H4 (cell line): ENCODE results near the gene IL1A. TPM values are rescaled to one million over a fixed set of nuclear protein-coding genes. Genes with fewer than 3 reads are reported as not detected.

Source experiments
- DNase-seq: peaks from one replicate; pipeline ENCODE4 v3.0.0-alpha.2; 2015; ENCODE audit warnings: low spot score
- total RNA-seq: library from RNA; depleted of rRNA; stranded (reverse); fragments of >200 nt; shearing (Covaris generic); gene quantifications from 2 replicates; pipeline ENCODE4 v1.2.3, GENCODE V29; 2014

Gene IL1A
- total RNA-seq, 1 experiment from 2014 or later: 0.06 TPM

DNA sequence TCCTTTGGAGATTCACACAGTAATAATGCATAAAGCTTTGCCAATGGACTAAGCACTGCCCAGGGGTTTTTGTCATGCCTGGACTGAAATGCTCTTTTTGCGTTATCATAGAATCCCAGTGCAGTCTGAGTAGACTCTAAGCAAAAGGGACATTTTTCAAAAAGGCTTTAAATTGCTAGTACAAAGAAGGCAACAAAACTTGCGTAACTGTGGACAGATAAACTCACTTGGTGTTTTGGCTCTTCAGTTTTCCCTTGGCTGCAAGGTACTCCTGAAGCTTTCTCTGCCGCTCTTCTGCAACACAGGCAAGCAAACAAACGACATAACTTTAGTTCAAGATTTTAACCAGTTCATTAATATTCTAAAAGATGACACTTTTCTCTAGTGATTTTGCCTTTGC, 22.0 kb downstream of the IL1A start:
- DNase-seq: no peak

DNA sequence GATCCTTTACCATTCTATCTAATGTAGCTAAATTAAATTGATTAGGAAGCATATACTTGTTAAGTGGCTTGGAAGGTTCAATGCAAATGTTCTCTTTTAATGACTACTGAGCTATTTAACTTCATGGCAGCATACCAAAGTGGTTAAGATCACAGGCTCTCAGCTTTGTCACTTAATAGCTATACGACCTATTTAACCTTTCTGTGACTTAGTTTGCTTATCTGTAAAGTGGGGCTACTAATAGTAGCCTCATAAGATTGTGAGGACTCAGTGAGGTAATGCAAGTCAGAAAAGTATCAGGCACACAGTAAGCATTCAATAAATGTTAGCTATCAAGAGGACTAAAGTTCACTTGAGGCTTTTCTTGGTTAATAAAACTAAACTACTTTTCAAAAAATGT, 24.1 kb downstream of the IL1A start:
- DNase-seq: no peak

GRCh38 chr2:112758711-112759110, 25.6 kb downstream of the IL1A start:
- DNase-seq: no peak

DNA sequence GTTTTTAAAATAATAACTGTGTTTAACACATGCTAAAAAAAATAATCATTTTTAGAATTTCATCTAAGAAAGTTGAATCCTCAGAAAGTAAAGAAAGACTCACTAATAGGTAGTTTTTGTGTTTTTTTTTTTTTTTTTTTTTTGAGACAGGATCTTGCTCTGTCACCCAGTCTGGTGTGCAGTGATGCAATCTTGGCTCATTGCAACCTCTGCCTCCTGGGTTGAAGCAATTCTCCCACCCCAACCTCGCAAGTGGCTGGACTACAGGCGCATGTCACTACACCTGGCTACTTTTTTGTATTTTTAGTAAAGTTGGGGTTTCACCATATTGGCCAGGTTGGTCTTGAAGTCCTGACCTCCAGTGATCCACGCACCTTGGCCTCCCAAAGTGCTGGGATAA, 27.0 kb downstream of the IL1A start:
- DNase-seq: no peak

DNA sequence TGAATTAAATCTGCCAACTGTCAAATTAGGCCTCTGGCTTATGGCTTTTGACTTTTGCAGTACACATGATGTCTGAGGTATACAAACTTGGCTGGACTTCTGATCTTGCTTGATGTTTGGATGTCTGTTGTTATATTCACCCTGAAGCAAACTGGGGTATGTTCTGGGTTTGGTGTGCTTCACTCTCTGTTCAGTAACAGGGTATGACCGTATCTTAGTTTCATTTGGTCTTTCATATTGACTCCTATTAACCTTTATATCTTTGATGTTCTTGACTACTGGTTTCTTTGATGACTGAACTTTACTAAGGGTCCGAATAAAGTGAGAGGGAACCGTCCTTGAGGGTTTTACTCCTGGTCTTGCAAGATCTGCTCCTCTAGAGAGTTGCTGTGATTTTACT, 28.1 kb downstream of the IL1A start:
- no peak for DNase-seq

GRCh38 chr2:112755444-112755843, 28.8 kb downstream of the IL1A start:
- DNase-seq: no peak

DNA sequence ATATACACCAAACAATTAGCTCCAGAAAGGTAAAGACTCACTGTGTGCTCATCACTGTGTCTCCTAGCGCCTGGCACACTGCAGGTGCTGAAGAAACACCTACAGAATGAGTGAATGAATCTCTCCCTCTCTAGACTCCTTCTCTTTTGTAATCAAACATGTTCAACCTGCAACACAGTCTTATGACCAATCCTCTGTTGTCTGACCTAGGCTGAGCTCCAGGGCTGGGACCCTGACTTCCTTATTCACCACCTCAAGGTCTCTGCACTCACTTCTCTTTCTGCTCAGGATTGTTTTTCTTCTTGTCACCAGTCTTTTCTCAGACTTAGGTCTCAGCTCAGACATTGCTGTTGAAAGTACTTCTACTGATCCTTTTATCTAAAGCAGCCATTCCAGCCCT, 29.7 kb downstream of the IL1A start:
- no peak for DNase-seq

- DNase-seq: no peak
Observed at GRCh38 chr2:112752667-112753066, 31.6 kb downstream of the IL1A start.

- DNase-seq: no peak
Observed at GRCh38 chr2:112751451-112752197, 32.7 kb downstream of the IL1A start.

- no peak for DNase-seq
Observed at GRCh38 chr2:112750560-112750843, 33.8 kb downstream of the IL1A start.

GRCh38 chr2:112749755-112750559, 34.3 kb downstream of the IL1A start:
- DNase-seq: peak; percentile 67

DNA sequence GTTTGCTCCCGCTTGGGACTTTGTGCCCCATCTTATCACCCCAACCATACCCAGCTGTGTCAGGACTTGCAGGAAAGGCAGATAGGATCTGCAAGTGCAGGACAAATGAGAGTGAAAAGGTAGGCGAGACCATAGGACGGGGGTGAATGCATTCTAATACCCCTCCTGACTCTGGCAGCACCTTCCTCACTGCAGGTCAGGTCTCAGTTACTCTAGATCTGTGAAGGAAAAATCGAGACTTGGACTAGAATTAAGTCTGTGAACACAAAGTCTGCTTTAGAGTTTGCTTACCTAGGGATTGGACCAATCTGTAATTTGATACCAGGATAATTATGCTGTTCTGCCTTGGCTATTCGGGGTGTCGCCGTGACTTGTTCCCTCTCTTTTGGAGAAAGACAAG, 43.8 kb downstream of the IL1A start:
- DNase-seq: no peak

DNA sequence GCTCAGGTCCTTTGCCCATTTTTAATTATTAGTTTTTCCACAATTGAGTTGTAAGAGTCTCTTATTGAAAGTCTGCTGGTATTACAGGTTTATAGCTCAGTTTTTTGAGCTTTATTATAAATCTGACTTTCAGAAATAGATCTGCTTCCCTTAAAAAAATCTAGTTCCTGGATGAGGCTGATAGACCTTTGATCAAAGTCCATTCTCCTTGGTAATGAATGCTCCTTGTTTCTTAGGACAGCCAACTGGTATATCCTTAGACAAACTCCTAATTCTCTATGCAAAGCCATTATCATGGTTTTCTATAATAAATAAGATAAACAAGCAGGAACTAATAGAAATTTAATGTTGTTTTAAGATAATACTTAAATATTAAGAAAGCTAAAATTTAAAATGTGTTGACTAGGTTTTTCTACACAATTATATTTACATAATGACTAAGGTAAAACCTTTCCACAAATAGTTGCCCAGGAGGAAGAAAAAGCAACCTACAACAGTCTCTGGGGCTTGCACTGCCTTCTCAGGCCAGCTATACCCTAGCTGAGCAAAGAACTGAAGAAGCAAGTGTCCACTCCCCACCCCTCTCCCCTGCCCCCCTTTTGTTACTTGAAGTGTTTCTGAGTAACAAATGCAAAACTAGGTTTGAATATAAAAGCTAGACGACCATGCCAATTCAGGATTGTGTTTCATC, 46.6 kb downstream of the IL1A start:
- DNase-seq: no peak

DNA sequence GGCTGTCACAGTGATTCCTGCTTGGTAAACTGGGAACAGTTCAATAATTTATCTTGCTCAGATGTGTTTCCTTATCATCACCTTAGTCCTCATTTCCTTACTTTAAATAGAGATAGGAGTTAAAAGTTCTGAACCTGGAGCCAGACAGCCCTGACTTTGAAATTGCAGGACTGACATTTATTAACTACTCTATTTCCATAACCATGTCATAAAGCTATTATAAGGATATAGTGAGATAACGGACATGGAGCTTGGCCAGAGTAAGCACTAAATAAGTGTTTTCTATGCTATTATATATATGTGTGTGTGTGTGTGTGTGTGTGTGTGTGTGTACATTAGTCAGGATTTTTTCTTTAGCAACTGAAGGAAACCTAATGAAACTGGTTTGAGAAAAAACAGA, 50.4 kb downstream of the IL1A start:
- DNase-seq: no peak

GRCh38 chr2:112733456-112733855, 50.8 kb downstream of the IL1A start:
- no peak for DNase-seq

- no peak for DNase-seq
Observed at GRCh38 chr2:112731479-112731878, 52.8 kb downstream of the IL1A start.

GRCh38 chr2:112730791-112731190, 53.5 kb downstream of the IL1A start:
- no peak for DNase-seq

DNA sequence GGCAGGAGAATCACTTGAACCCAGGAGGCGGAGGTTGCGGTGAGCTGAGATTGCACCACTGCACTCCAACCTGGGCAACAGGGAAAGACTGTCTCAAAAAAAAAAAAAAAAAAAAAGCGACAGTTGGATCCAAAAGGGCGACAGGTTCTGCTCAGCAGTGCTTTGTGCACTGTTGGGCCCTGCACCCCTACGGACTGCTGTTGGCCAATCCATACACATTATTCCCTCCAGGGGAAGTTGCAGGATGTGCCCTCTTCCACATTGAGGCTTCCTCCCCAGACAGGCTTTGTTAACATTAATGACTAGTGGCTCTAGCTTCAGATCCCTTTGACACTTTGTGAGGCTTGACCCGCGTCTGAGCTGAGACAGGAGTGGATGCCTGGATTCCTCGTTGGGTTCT, 54.1 kb downstream of the IL1A start:
- DNase-seq: no peak

GRCh38 chr2:112728378-112729175, 55.7 kb downstream of the IL1A start:
- no peak for DNase-seq

DNA sequence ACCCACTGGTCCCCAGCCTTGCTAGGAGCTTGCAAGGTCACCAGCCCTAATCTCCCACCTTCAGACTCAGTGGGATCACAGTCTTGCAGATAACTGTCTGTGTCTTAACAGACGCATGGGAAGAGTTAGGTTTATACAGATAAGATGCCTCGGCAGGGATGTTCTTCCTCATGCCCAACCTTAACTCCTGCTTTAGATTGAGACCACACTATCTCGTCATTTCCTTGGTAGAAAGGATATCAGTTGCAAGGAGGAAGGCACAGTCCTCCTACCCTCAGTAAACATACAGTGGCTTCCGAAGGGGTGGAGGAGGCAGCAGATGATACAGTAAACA, 56.3 kb downstream of the IL1A start:
- no peak for DNase-seq

GRCh38 chr2:112727276-112728028, 56.8 kb downstream of the IL1A start:
- no peak for DNase-seq
